BLaER1 (cell line): ENCODE data around the gene DGKZ.

Experiments used
- H3K27ac ChIP-seq: shearing (Covaris generic); formaldehyde crosslinking; 2 replicates; pipeline ENCODE4 v1.8.1; 2022
- H3K27me3 ChIP-seq: shearing (Covaris generic); formaldehyde crosslinking; 2 replicates; pipeline ENCODE4 v1.8.1; 2022
- H3K36me3 ChIP-seq: shearing (Covaris generic); formaldehyde crosslinking; 2 replicates; pipeline ENCODE4 v1.8.1; 2022
- H3K4me1 ChIP-seq: shearing (Covaris generic); formaldehyde crosslinking; 2 replicates; pipeline ENCODE4 v1.8.1; 2022
- H3K4me2 ChIP-seq: shearing (Covaris generic); formaldehyde crosslinking; 2 replicates; pipeline ENCODE4 v1.8.1; 2022
- H3K4me3 ChIP-seq: shearing (Covaris generic); formaldehyde crosslinking; 2 replicates; pipeline ENCODE4 v1.8.1; 2022
- H3K9ac ChIP-seq: shearing (Covaris generic); formaldehyde crosslinking; 2 replicates; pipeline ENCODE4 v1.8.1; 2022
- H3K9me3 ChIP-seq: shearing (Covaris generic); formaldehyde crosslinking; 2 replicates; pipeline ENCODE4 v1.8.1; 2022
- H4K20me1 ChIP-seq: shearing (Covaris generic); formaldehyde crosslinking; 2 replicates; pipeline ENCODE4 v1.8.1; 2022
- Cebpa-rat ChIP-seq: shearing (Covaris generic); IDR thresholded peaks from 2 replicates; pipeline ENCODE4 v1.8.1; 2022

The DGKZ gene

DNA sequence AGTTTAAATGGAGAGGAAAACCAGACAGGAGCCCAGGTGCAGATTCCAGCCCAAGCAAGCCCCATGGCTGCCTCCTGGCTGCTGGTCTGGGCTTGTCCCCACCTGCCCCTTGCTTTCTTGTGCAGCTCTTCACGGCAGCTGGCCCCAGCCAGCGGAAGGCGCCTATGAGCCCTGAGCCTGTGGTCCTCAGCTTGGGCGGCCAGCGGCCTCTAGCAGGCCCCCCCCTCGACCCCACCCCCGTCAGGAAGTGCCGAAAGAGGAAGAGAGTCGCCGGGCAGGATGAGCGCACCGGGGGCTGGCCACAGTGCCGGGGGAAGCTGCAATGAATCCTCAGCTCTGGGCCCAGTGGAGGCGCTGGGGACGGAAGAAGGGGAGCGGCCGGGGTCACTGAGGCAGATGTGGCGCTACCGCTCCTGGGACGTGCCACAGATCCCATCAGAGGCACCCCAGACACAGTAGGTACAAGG, 2.1 kb upstream of the DGKZ start:
- Histone ChIP-seq H3K4me2 (peak overlapping the region; percentile 86), H3K9me3 (no peaks in the 10 kb centered on the region), H3K9ac (peak overlapping the region; percentile 66), H3K27me3 (peaks cover 9% of the 10 kb centered on the region; the same call in 1 of the 2 replicates), H3K4me3 (peak overlapping the region; percentile 96), H3K36me3 (0 out of 2 replicates have a peak, but pooled peaks cover 5% of the 10 kb centered on the region), H4K20me1 (peaks cover 27% of the 10 kb centered on the region), H3K4me1 (peaks cover 76% of the 10 kb centered on the region), H3K27ac (peak overlapping the region; percentile 52)
- TF ChIP-seq Cebpa-rat: no peak

DNA sequence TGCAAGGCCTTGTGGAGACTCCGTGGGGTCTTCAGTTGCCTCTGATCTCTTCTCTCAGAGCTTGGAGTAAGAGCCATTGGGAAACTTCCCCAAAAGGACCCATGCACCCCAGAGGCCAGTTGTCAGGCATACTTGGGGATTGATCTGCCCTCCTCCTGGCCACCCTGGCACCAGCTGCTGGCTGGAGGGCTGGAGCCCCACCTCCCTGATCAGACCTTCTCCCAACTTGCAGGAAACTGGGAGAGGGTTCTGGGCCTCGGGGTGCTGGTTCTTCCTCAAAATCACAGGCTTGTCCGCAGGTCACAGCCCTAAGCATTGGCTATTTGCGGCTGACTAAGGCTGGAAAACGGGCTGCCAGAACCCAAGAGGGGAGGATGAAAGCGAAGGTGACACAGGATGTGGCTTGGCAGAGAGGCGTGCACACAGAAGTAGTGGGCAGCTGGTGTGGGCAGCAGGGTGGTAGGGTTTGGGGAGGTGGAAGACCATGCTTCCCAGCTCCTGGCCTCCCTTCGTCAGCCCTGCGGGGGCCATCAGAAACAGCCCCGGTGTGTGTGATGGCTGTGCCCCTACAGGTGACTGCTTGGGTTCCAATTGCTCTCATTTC, 1.3 kb upstream of the DGKZ start:
- H3K9me3 ChIP-seq: no peaks in the 10 kb centered on the region
- TF ChIP-seq Cebpa-rat: no peak
- H3K9ac ChIP-seq: peak overlapping the region; percentile 66
- peaks cover 33% of the 10 kb centered on the region for H4K20me1 ChIP-seq
- H3K4me2 ChIP-seq: peak overlapping the region; percentile 86
- H3K27ac ChIP-seq: peak overlapping the region; percentile 52
- H3K36me3 ChIP-seq: peaks cover 10% of the 10 kb centered on the region
- H3K4me1 ChIP-seq: peaks cover 82% of the 10 kb centered on the region
- peak overlapping the region; percentile 96 for H3K4me3 ChIP-seq
- peaks cover 9% of the 10 kb centered on the region; the same call in 1 of the 2 replicates for H3K27me3 ChIP-seq

DNA sequence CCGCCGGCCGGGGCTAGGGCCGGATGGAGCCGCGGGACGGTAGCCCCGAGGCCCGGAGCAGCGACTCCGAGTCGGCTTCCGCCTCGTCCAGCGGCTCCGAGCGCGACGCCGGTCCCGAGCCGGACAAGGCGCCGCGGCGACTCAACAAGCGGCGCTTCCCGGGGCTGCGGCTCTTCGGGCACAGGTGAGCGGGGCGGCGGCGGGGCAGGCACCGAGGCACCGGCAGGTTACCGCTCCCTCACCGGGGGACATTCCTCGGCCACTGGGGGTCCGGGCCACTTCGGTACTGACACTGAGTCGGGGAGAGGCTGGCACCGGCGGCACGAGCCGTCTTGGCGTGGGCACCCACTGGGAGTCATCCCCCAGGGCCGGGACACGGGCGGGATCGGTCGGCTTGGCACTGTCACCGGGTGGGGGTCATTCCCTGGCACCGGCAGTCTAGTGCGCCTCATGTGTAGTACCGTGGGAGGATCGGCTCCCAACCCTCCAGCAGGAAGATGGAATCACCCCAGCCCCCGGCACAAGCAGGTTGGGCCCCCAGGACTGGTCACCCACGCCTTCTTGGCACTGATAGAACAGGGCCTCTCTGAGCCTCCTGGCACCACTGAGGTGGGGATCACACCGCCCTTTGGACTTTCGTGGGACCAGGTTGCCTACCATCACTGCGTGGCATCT, 511 bp downstream of the DGKZ start:
- peak overlapping the region; percentile 94 for H3K9ac ChIP-seq
- H3K9me3 ChIP-seq: no peaks in the 10 kb centered on the region
- H3K27me3 ChIP-seq: peaks cover 9% of the 10 kb centered on the region; the same call in 1 of the 2 replicates
- H3K36me3 ChIP-seq: peaks cover 19% of the 10 kb centered on the region
- TF ChIP-seq Cebpa-rat: no peak
- H3K27ac ChIP-seq: peak overlapping the region; percentile 94
- peak overlapping the region; percentile 96 for H3K4me3 ChIP-seq
- H3K4me2 ChIP-seq: peak overlapping the region; percentile 99
- peaks cover 51% of the 10 kb centered on the region for H4K20me1 ChIP-seq
- H3K4me1 ChIP-seq: peaks cover 82% of the 10 kb centered on the region

GRCh38 chr11:46348566-46349401, 1.5 kb downstream of the DGKZ start:
- peak overlapping the region; percentile 96 for H3K4me3 ChIP-seq
- no peak for TF ChIP-seq Cebpa-rat
- H3K36me3 ChIP-seq: peaks cover 29% of the 10 kb centered on the region
- H3K27me3 ChIP-seq: peaks cover 9% of the 10 kb centered on the region; the same call in 1 of the 2 replicates
- peak overlapping the region; percentile 94 for H3K9ac ChIP-seq
- no peaks in the 10 kb centered on the region for H3K9me3 ChIP-seq
- H3K27ac ChIP-seq: peak overlapping the region; percentile 94
- peaks cover 83% of the 10 kb centered on the region for H3K4me1 ChIP-seq
- H3K4me2 ChIP-seq: peak overlapping the region; percentile 99
- H4K20me1 ChIP-seq: peaks cover 61% of the 10 kb centered on the region

GRCh38 chr11:46350695-46351094, 3.4 kb downstream of the DGKZ start:
- Histone ChIP-seq H3K36me3 (peaks cover 37% of the 10 kb centered on the region), H3K4me2 (peak overlapping the region; percentile 79), H3K9me3 (no peaks in the 10 kb centered on the region), H3K9ac (peak overlapping the region; percentile 63; the same call in 1 of the 2 replicates), H3K4me1 (peaks cover 82% of the 10 kb centered on the region), H3K27me3 (peaks cover 8% of the 10 kb centered on the region; the same call in 1 of the 2 replicates), H3K4me3 (no peak overlapping the region), H4K20me1 (peaks cover 78% of the 10 kb centered on the region), H3K27ac (peak overlapping the region; percentile 68; the same call in 1 of the 2 replicates)
- TF ChIP-seq Cebpa-rat: no peak

DNA sequence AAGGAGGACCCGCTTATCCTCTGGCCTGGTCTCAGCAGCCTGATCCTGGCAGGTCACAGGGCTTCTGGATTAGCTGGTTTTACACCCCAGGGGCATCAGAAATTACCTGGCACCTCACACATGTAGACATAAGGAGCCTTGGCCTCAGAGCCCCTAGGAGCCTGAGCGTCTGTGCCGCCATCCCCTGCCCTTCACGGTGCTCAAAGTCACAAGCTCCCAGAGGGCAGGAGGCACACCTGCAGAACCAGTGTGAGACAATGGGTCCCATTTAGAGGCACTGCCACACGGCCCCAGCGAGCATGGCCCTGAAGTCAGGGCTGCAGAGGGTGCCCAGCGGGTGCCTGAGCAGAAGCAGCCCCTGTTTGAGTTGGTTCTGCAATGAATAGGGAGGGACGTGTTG, 3.9 kb downstream of the DGKZ start:
- Histone ChIP-seq H3K27ac (peak overlapping the region; percentile 68), H3K4me2 (peak overlapping the region; percentile 79), H3K4me3 (no peak overlapping the region; the same call in 1 of the 2 replicates), H3K27me3 (peaks cover 4% of the 10 kb centered on the region; the same call in 1 of the 2 replicates), H3K36me3 (peaks cover 41% of the 10 kb centered on the region), H4K20me1 (peaks cover 82% of the 10 kb centered on the region), H3K9me3 (no peaks in the 10 kb centered on the region), H3K4me1 (peaks cover 78% of the 10 kb centered on the region), H3K9ac (peak overlapping the region; percentile 63)
- no peak for TF ChIP-seq Cebpa-rat

- H3K4me1 ChIP-seq: peaks cover 78% of the 10 kb centered on the region
- H3K27ac ChIP-seq: peak overlapping the region; percentile 68
- H3K4me2 ChIP-seq: peak overlapping the region; percentile 79
- H3K9me3 ChIP-seq: no peaks in the 10 kb centered on the region
- no peak overlapping the region; the same call in 1 of the 2 replicates for H3K4me3 ChIP-seq
- H3K36me3 ChIP-seq: peaks cover 46% of the 10 kb centered on the region
- H4K20me1 ChIP-seq: peaks cover 87% of the 10 kb centered on the region
- H3K27me3 ChIP-seq: no peaks in the 10 kb centered on the region
- TF ChIP-seq Cebpa-rat: no peak
- H3K9ac ChIP-seq: peak overlapping the region; percentile 63
Observed at GRCh38 chr11:46351606-46352005, 4.3 kb downstream of the DGKZ start.

GRCh38 chr11:46352063-46352841, 5.0 kb downstream of the DGKZ start:
- H3K4me1 ChIP-seq: peaks cover 80% of the 10 kb centered on the region
- peak overlapping the region; percentile 79 for H3K4me2 ChIP-seq
- H3K9me3 ChIP-seq: no peaks in the 10 kb centered on the region
- H4K20me1 ChIP-seq: peaks cover 92% of the 10 kb centered on the region
- no peak overlapping the region; the same call in 1 of the 2 replicates for H3K4me3 ChIP-seq
- peak overlapping the region; percentile 63 for H3K9ac ChIP-seq
- H3K27ac ChIP-seq: peak overlapping the region; percentile 68
- no peaks in the 10 kb centered on the region for H3K27me3 ChIP-seq
- peaks cover 47% of the 10 kb centered on the region for H3K36me3 ChIP-seq
- no peak for TF ChIP-seq Cebpa-rat

GRCh38 chr11:46353698-46354097, 6.4 kb downstream of the DGKZ start:
- Histone ChIP-seq H3K4me2 (peak overlapping the region; percentile 79), H3K9ac (peak overlapping the region; percentile 63), H3K27ac (peak overlapping the region; percentile 56), H3K9me3 (no peaks in the 10 kb centered on the region), H3K36me3 (peaks cover 52% of the 10 kb centered on the region), H3K27me3 (no peaks in the 10 kb centered on the region), H3K4me1 (peaks cover 77% of the 10 kb centered on the region), H3K4me3 (no peak overlapping the region), H4K20me1 (peaks cover 85% of the 10 kb centered on the region)
- TF ChIP-seq Cebpa-rat: no peak
